SK-N-SH (cell line): Measurements from ENCODE around the gene CCDC178. TPM values are rescaled to one million over a fixed set of nuclear protein-coding genes. Genes with fewer than 3 reads are reported as not detected.

ENCODE experiments used
- CTCF ChIA-PET: fragments of 300-600, 350-600 bp; formaldehyde crosslinking; extraction: SDS; loops from one replicate; lab custom pipeline; 2021; lab: Yijun Ruan, JAX
- POLR2A ChIA-PET: fragments of 350-600 bp; sonication (Branson Sonifier 250); formaldehyde crosslinking; extraction: SDS; loops from one replicate; lab custom pipeline; 2020; ENCODE audit warnings: antibody characterized with exemption, inconsistent platforms; lab: Yijun Ruan, JAX
- DNase-seq: peaks from one replicate; pipeline ENCODE4 v3.0.0; 2012
- H2AFZ ChIP-seq: fragments of 200-600 bp; sonication (generic); 2 replicates; pipeline ENCODE4 v1.8.1; 2016; ENCODE audit warnings: antibody characterized with exemption, mild to moderate bottlenecking, low read depth
- H3F3A ChIP-seq: fragments of 200-600 bp; sonication (generic); replicated peaks from 2 replicates; pipeline ENCODE3; 2016; ENCODE audit warnings: antibody characterized with exemption, mild to moderate bottlenecking; ENCODE audit not compliant: insufficient read depth
- H3K27ac ChIP-seq, 2 experiments: fragments of 200-500 bp in 1 of 2; fragments of 200-600 bp in 1 of 2; sonication (Bioruptor generic) in 1 of 2; sonication (generic), shearing (Covaris generic) in 1 of 2; 2 replicates each; pipeline versions ENCODE4 v1.5.1 to v1.6.1; 2014 to 2016; ENCODE audit warnings: low read depth in 2 of 2, inconsistent platforms in 1 of 2, low read length in 1 of 2, mild to moderate bottlenecking in 1 of 2, mixed read lengths in 1 of 2
- H3K27me3 ChIP-seq: fragments of 200-600 bp; sonication (generic), shearing (Covaris generic); 2 replicates; pipeline ENCODE4 v1.6.1; 2016; ENCODE audit warnings: mixed run types; ENCODE audit not compliant: insufficient read depth
- H3K36me3 ChIP-seq, 2 experiments: fragments of 200-500 bp in 1 of 2; fragments of 200-600 bp in 1 of 2; sonication (Bioruptor generic) in 1 of 2; sonication (generic) in 1 of 2; replicated peaks in 1 of 2; 2 replicates each; pipeline versions ENCODE3 to v1.5.1; 2014 to 2016; ENCODE audit warnings: low read length in 1 of 2, mild to moderate bottlenecking in 1 of 2; ENCODE audit not compliant: insufficient read depth in 2 of 2, control insufficient read depth in 1 of 2
- H3K4me1 ChIP-seq, 2 experiments: fragments of 200-500 bp in 1 of 2; fragments of 200-600 bp in 1 of 2; sonication (Bioruptor generic) in 1 of 2; sonication (generic), shearing (Covaris generic) in 1 of 2; 2 replicates each; pipeline versions ENCODE4 v1.5.1 to v1.6.1; 2014 to 2016; ENCODE audit warnings: low read depth in 1 of 2, low read length in 1 of 2, mixed run types in 1 of 2; ENCODE audit not compliant: insufficient read depth in 2 of 2, control insufficient read depth in 1 of 2
- H3K4me2 ChIP-seq: fragments of 200-600 bp; sonication (generic), shearing (Covaris generic); 2 replicates; pipeline ENCODE4 v1.6.1; 2017; ENCODE audit warnings: mixed run types
- H3K4me3 ChIP-seq, 2 experiments: fragments of 200-500 bp in 1 of 2; fragments of 200-600 bp in 1 of 2; sonication (Bioruptor generic) in 1 of 2; sonication (generic), shearing (Covaris generic) in 1 of 2; 2 replicates each; pipeline versions ENCODE4 v1.5.1 to v1.8.1; 2014 to 2016; ENCODE audit warnings: low read depth in 2 of 2, inconsistent platforms in 1 of 2, low read length in 1 of 2, mild to moderate bottlenecking in 1 of 2, mixed read lengths in 1 of 2, moderate library complexity in 1 of 2
- H3K79me2 ChIP-seq: fragments of 200-600 bp; sonication (generic); 2 replicates; pipeline ENCODE4 v1.8.1; 2017; ENCODE audit warnings: mild to moderate bottlenecking; ENCODE audit not compliant: insufficient read depth
- H3K9ac ChIP-seq: fragments of 200-600 bp; sonication (generic); 2 replicates; pipeline ENCODE4 v1.6.1; 2017; ENCODE audit warnings: mixed run types
- H3K9me2 ChIP-seq: fragments of 200-600 bp; sonication (generic); 2 replicates; pipeline ENCODE4 v1.6.1; 2017; ENCODE audit warnings: mixed run types
- H3K9me3 ChIP-seq: fragments of 200-600 bp; sonication (generic); 2 replicates; pipeline ENCODE4 v1.6.1; 2017; ENCODE audit warnings: mixed run types, mild to moderate bottlenecking, moderate library complexity
- H4K20me1 ChIP-seq: fragments of 200-600 bp; sonication (generic); 2 replicates; pipeline ENCODE4 v1.6.1; 2017; ENCODE audit warnings: mild to moderate bottlenecking, mixed run types; ENCODE audit not compliant: insufficient read depth
- CTCF ChIP-seq: fragments of 200-600 bp; sonication (generic); IDR thresholded peaks from 2 replicates; pipeline ENCODE4 v1.6.1; 2017; ENCODE audit warnings: antibody characterized with exemption, mild to moderate bottlenecking, moderate library complexity
- FOSL2 ChIP-seq: IDR thresholded peaks from 2 replicates; pipeline ENCODE4 v1.4.0; 2012; ENCODE audit warnings: low read depth, mild to moderate bottlenecking, moderate library complexity, borderline replicate concordance
- GABPA ChIP-seq: IDR thresholded peaks from 2 replicates; pipeline ENCODE4 v1.4.0; 2012; ENCODE audit warnings: low read depth, mild to moderate bottlenecking
- IRF3 ChIP-seq: fragments of 150-350 bp; IDR thresholded peaks from 2 replicates; pipeline ENCODE4 v1.6.1; 2016; ENCODE audit warnings: mild to moderate bottlenecking, low read depth, low read length
- MAX ChIP-seq: IDR thresholded peaks from 2 replicates; pipeline ENCODE4 v1.4.0; 2012; ENCODE audit warnings: low read depth
- MEF2A ChIP-seq: IDR thresholded peaks from 2 replicates; pipeline ENCODE4 v1.4.0; 2012; ENCODE audit warnings: low read depth, borderline replicate concordance
- PBX3 ChIP-seq: IDR thresholded peaks from 2 replicates; pipeline ENCODE4; 2012
- RCOR1 ChIP-seq: fragments of 150-350 bp; IDR thresholded peaks from 2 replicates; pipeline ENCODE4 v1.6.1; 2017; ENCODE audit warnings: antibody characterized with exemption, low read length
- SMC3 ChIP-seq: IDR thresholded peaks from 2 replicates; pipeline ENCODE4 v1.6.1; 2012; ENCODE audit warnings: low read depth, low read length, improper control_type of control experiment
- TAF1 ChIP-seq: IDR thresholded peaks from 2 replicates; pipeline ENCODE4 v1.6.1; 2012; ENCODE audit warnings: low read depth, mild to moderate bottlenecking, low read length, moderate library complexity, borderline replicate concordance
- YY1 ChIP-seq: IDR thresholded peaks from 2 replicates; pipeline ENCODE4 v1.4.0; 2012; ENCODE audit warnings: low read depth, mild to moderate bottlenecking
- ZBTB33 ChIP-seq: IDR thresholded peaks from 2 replicates; pipeline ENCODE4 v1.4.0; 2012; ENCODE audit warnings: low read depth, borderline replicate concordance
- polyA plus RNA-seq, 3 experiments: library from polyadenylated mRNA; depleted of rRNA; stranded (reverse); fragments of >200 nt; gene quantifications; 2 replicates each; pipeline ENCODE4 v1.2.3, GENCODE V29; 2012

Gene CCDC178
- polyA plus RNA-seq, 1 of the 3 experiments (the other 2 are of a cell fraction), result not detected

- no peak for TF ChIP-seq MEF2A
- no peak for TF ChIP-seq GABPA
- TF ChIP-seq FOSL2, result no peak
- TF ChIP-seq, all 33 proteins: peak for 0
Observed at GRCh38 chr18:33040213-33040612, 400.3 kb downstream of the CCDC178 start (continued).

GRCh38 chr18:33034945-33035344 is 405.6 kb downstream of the CCDC178 start:
- ChIA-PET CTCF (no interaction called here), POLR2A (no interaction called here)
- DNase-seq, result no peak
- Histone ChIP-seq H3K4me1 (no peaks in the 10 kb centered on the region), H3K9me2 (no peaks in the 10 kb centered on the region), H3K27me3 (no peaks in the 10 kb centered on the region), H3K4me3 (no peak overlapping the region), H3K36me3 (no peaks in the 10 kb centered on the region), H4K20me1 (no peaks in the 10 kb centered on the region), H3K4me2 (no peak overlapping the region), H3K79me2 (no peaks in the 10 kb centered on the region), H3K27ac (no peak overlapping the region)
- TF ChIP-seq IRF3 (no peak), SMC3 (no peak), YY1 (no peak), RCOR1 (no peak)
- TF ChIP-seq, all 33 proteins: peak for 0
- Histone ChIP-seq H3K9me3 (no peaks in the 10 kb centered on the region), H3F3A (no peaks in the 10 kb centered on the region), H3K9ac (no peak overlapping the region), H2AFZ (no peak overlapping the region)

GRCh38 chr18:33034212-33034611 is 406.3 kb downstream of the CCDC178 start:
- no peak overlapping the region for H3K27ac ChIP-seq
- CTCF ChIA-PET, result no interaction called here
- no peaks in the 10 kb centered on the region for H3K9me3 ChIP-seq
- H3K4me2 ChIP-seq, result no peak overlapping the region
- H3K4me3 ChIP-seq, result no peak overlapping the region
- no peaks in the 10 kb centered on the region for H4K20me1 ChIP-seq
- no peak overlapping the region for H2AFZ ChIP-seq
- no peaks in the 10 kb centered on the region for H3K79me2 ChIP-seq
- no peaks in the 10 kb centered on the region for H3K9me2 ChIP-seq
- no peaks in the 10 kb centered on the region for H3K4me1 ChIP-seq
- no peaks in the 10 kb centered on the region for H3K36me3 ChIP-seq
- POLR2A ChIA-PET, result no interaction called here
- H3F3A ChIP-seq, result no peaks in the 10 kb centered on the region
- DNase-seq, result no peak
- no peaks in the 10 kb centered on the region for H3K27me3 ChIP-seq
- H3K9ac ChIP-seq, result no peak overlapping the region
- no peak for TF ChIP-seq PBX3
- TF ChIP-seq, all 33 proteins: peak for 0

GRCh38 chr18:33022370-33022769 is 418.2 kb downstream of the CCDC178 start:
- ChIA-PET POLR2A (no interaction called here), CTCF (interaction anchor here (0.6 to 0.7 kb wide), 2 partner anchors 33 to 1038 kb away, joined by 3 read pairs; no protein-coding TSS in a partner anchor)
- Histone ChIP-seq H3K9me2 (no peaks in the 10 kb centered on the region), H3K9me3 (no peaks in the 10 kb centered on the region), H2AFZ (no peak overlapping the region), H3K9ac (no peak overlapping the region), H3K4me2 (no peak overlapping the region), H3K27ac (no peak overlapping the region), H3K36me3 (no peaks in the 10 kb centered on the region), H3F3A (no peaks in the 10 kb centered on the region)
- peak; percentile 0 for DNase-seq
- no peak for TF ChIP-seq MAX
- TF ChIP-seq TAF1, result no peak
- peak; percentile 42 for TF ChIP-seq CTCF
- TF ChIP-seq ZBTB33, result no peak
- no peak for TF ChIP-seq FOSL2
- TF ChIP-seq, all 33 proteins: peak for 1
- H3K27me3 ChIP-seq, result no peaks in the 10 kb centered on the region
- no peaks in the 10 kb centered on the region for H3K4me1 ChIP-seq
- H4K20me1 ChIP-seq, result no peaks in the 10 kb centered on the region
- H3K79me2 ChIP-seq, result no peaks in the 10 kb centered on the region
- no peak overlapping the region for H3K4me3 ChIP-seq
